HG03175 (cell line): Measurements from ENCODE around the gene ABCG8.

Source experiments
- ATAC-seq: cut with Tn5 transposase; IDR thresholded peaks from one replicate; pipeline ENCODE4 v1.9.1; 2021; ENCODE audit warnings: mild to moderate bottlenecking, moderate library complexity; ENCODE audit not compliant: unreplicated experiment

ABCG8 gene

GRCh38 chr2:43838560-43839267, at the start of gene ABCG8, which contains the start of gene ABCG5:
ABCG8 (plus strand) TSS chr2:43838971; CDS start chr2:43839054, 83 bp downstream.
ABCG5 (minus strand) TSS chr2:43838839; CDS start chr2:43838679, 160 bp downstream.
- no peak for ATAC-seq

- ATAC-seq: no peak
Observed at GRCh38 chr2:43790147-43790546, 48.6 kb upstream of the ABCG8 start.

- ATAC-seq: no peak
Observed at GRCh38 chr2:43791035-43791765, 47.6 kb upstream of the ABCG8 start.

- no peak for ATAC-seq
Observed at GRCh38 chr2:43792653-43793052, 46.1 kb upstream of the ABCG8 start.

GRCh38 chr2:43794956-43795355, 43.8 kb upstream of the ABCG8 start:
- ATAC-seq: no peak

GRCh38 chr2:43796206-43796605, 42.6 kb upstream of the ABCG8 start:
- no peak for ATAC-seq

- no peak for ATAC-seq
Observed at GRCh38 chr2:43798300-43798699, 40.5 kb upstream of the ABCG8 start.

- ATAC-seq: no peak
Observed at GRCh38 chr2:43800894-43801293, 37.9 kb upstream of the ABCG8 start.

GRCh38 chr2:43802135-43802534, 36.6 kb upstream of the ABCG8 start:
- ATAC-seq: no peak

- ATAC-seq: no peak
Observed at GRCh38 chr2:43803113-43803512, 35.7 kb upstream of the ABCG8 start.

- no peak for ATAC-seq
Observed at GRCh38 chr2:43806719-43807031, 32.1 kb upstream of the ABCG8 start.

GRCh38 chr2:43810452-43810851, 28.3 kb upstream of the ABCG8 start:
- no peak for ATAC-seq

- no peak for ATAC-seq
Observed at GRCh38 chr2:43810888-43811287, 27.9 kb upstream of the ABCG8 start.

- ATAC-seq: no peak
Observed at GRCh38 chr2:43812006-43812405, 26.8 kb upstream of the ABCG8 start.

- ATAC-seq: no peak
Observed at GRCh38 chr2:43812947-43813346, 25.8 kb upstream of the ABCG8 start.

GRCh38 chr2:43814711-43815110, 24.1 kb upstream of the ABCG8 start:
- no peak for ATAC-seq

GRCh38 chr2:43818761-43819160, 20.0 kb upstream of the ABCG8 start:
- no peak for ATAC-seq

- ATAC-seq: no peak
Observed at GRCh38 chr2:43819491-43820163, 19.1 kb upstream of the ABCG8 start.

GRCh38 chr2:43822839-43823238, 15.9 kb upstream of the ABCG8 start:
- no peak for ATAC-seq

GRCh38 chr2:43823751-43824150, 15.0 kb upstream of the ABCG8 start:
- no peak for ATAC-seq

- ATAC-seq: no peak
Observed at GRCh38 chr2:43824512-43824911, 14.3 kb upstream of the ABCG8 start.

- no peak for ATAC-seq
Observed at GRCh38 chr2:43824951-43825493, 13.7 kb upstream of the ABCG8 start.
